ENCODE data around the gene MAN2A2.

MAN2A2 gene

DNA sequence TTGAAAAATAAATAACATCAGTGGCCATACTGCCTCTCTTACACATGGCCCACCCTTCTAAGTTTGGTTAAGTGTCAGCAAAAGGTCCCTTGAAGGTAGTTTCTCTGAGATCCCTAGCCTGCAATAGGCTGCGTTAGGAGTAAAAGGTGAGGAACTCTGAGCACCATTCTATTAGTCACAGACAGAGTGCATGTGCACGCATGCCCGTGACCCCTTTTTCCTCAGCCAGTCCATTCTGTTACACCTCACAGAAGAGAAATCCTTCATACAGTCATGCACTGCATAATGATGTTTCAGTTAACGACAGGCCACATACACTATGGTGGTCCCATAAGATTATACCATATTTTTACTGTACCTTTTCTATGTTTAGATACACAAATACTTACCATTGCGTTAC is 64.1 kb downstream of the MAN2A2 start:
- DNase-seq (ENCODE audit: low read depth), result no peak
- TF ChIP-seq, protein P1, sequence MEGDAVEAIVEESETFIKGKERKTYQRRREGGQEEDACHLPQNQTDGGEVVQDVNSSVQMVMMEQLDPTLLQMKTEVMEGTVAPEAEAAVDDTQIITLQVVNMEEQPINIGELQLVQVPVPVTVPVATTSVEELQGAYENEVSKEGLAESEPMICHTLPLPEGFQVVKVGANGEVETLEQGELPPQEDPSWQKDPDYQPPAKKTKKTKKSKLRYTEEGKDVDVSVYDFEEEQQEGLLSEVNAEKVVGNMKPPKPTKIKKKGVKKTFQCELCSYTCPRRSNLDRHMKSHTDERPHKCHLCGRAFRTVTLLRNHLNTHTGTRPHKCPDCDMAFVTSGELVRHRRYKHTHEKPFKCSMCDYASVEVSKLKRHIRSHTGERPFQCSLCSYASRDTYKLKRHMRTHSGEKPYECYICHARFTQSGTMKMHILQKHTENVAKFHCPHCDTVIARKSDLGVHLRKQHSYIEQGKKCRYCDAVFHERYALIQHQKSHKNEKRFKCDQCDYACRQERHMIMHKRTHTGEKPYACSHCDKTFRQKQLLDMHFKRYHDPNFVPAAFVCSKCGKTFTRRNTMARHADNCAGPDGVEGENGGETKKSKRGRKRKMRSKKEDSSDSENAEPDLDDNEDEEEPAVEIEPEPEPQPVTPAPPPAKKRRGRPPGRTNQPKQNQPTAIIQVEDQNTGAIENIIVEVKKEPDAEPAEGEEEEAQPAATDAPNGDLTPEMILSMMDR (IDR thresholded peaks at IDR 0.05; ENCODE audit: control insufficient read depth, extremely low read depth, insufficient read depth), result no peak

DNA sequence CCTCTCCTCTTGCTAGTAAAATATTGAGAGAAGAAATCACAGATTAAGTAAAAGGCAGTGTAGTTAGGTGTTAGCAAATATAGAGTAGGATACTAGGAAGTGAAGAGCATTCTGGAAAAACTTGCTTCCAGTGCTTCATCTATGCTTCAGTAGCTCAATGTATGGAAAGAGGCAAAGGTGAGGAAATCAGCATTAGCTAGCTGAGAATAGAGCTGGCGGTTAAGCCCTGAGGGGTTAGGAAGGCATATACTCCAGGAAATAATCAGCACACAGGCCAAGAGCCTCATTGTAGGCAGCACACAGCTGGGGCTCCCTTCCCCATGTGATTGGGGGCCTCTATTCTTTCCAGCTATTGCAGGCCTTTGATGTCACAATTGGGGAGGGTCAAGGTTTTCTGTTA is 65.3 kb downstream of the MAN2A2 start:
- TF ChIP-seq, protein P1 (IDR thresholded peaks at IDR 0.05; ENCODE audit: control insufficient read depth, extremely low read depth, insufficient read depth), result no peak
- no peak overlapping the region for H3K4me3 ChIP-seq (ENCODE audit: low read depth, low read length)
- no peak for DNase-seq (ENCODE audit: low read depth)

More for the DNA sequence above, 64.1 kb downstream of the MAN2A2 start:
- no peak overlapping the region for H3K4me3 ChIP-seq (ENCODE audit: low read depth, low read length)

DNA sequence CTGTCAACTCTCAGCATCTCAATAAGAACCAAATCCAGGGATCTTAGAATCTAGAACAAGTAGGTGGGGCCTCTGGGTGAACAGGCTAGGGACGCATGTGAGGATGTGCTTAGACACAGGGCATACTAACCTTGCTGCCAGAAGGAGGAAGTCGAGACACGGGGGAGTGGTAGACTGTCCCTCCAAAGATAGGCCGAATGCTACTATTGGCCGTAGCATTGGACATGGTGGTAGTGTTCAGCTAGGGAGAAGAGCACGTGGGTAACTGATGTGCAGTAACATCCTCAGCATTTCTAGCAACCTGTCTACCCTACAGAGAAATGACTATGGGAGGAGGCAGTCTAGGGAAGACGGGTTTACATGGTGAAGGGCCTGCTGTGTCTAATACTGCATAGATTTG is 67.2 kb downstream of the MAN2A2 start:
- TF ChIP-seq, protein P1 (IDR thresholded peaks at IDR 0.05; ENCODE audit: control insufficient read depth, extremely low read depth, insufficient read depth), result no peak
- no peak for DNase-seq (ENCODE audit: low read depth)
- H3K4me3 ChIP-seq (ENCODE audit: low read depth, low read length), result no peak overlapping the region

DNA sequence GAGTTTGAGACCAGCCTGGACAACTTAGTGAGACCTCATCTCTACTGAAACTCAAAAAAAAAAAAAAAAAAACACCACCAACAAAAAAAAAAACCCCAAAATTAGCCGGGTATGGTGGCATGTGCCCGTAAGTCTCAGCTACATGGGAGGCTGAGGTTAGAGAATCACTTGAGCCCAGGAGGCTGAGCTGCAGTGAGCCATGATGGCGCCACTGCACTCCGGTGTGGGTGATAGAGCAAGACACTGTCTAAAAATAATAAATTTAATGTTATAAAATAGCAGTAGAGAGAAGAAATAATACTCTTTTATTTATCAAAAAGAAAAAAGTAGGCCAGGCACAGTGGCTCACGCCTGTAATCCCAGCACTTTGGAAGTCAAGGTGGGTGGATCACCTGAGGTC is 69.0 kb downstream of the MAN2A2 start:
- no peak for DNase-seq (ENCODE audit: low read depth)
- H3K4me3 ChIP-seq (ENCODE audit: low read depth, low read length), result no peak overlapping the region
- TF ChIP-seq, protein P1 (IDR thresholded peaks at IDR 0.05; ENCODE audit: control insufficient read depth, extremely low read depth, insufficient read depth), result no peak

Measured in LNCaP clone FGC (cell line).